ENCODE results near the gene RCAN1. TPM values are rescaled to one million over a fixed set of nuclear protein-coding genes. Genes with fewer than 3 reads are reported as not detected.

RCAN1 gene
- total and polyA plus RNA-seq, 2 experiments from 2014 or later = 79.4 to 113 TPM

- no peak overlapping the region for H2AFZ ChIP-seq
- H3K27me3 ChIP-seq = no peaks in the 10 kb centered on the region
- DNase-seq (ENCODE audit: low spot score) = no peak
- 89% methylated on average over 3 of the region's 3 CpGs for WGBS (ENCODE audit: low lambda C conversion rate, missing lambda C conversion rate)
- no peak overlapping the region for H3K27ac ChIP-seq
- no peak overlapping the region for H3K4me3 ChIP-seq
- no peak overlapping the region for H3K4me2 ChIP-seq
- H3K79me2 ChIP-seq = no peaks in the 10 kb centered on the region
- no peaks in the 10 kb centered on the region for H3K36me3 ChIP-seq (replicated peaks; ENCODE audit: insufficient read depth, low read depth)
- no peaks in the 10 kb centered on the region for H3K4me1 ChIP-seq (ENCODE audit: insufficient read depth)
- no peaks in the 10 kb centered on the region for H3K9me3 ChIP-seq (ENCODE audit: low read depth)
- TF ChIP-seq CTCF (IDR thresholded peaks at IDR 0.05; ENCODE audit: poor library complexity) (no peak), EZH2phosphoT487 (IDR thresholded peaks at IDR 0.05; ENCODE audit: low read depth, severe bottlenecking, unreplicated experiment) (no peak), EZH2 (IDR thresholded peaks at IDR 0.05; ENCODE audit: borderline replicate concordance) (no peak)
- H4K20me1 ChIP-seq (ENCODE audit: insufficient read depth, poor library complexity, severe bottlenecking) = no peaks in the 10 kb centered on the region
- no peaks in the 10 kb centered on the region for H3K9me2 ChIP-seq (replicated peaks; ENCODE audit: insufficient read depth)
Observed at GRCh38 chr21:34636961-34637360, 22.0 kb upstream of the RCAN1 start.

DNA sequence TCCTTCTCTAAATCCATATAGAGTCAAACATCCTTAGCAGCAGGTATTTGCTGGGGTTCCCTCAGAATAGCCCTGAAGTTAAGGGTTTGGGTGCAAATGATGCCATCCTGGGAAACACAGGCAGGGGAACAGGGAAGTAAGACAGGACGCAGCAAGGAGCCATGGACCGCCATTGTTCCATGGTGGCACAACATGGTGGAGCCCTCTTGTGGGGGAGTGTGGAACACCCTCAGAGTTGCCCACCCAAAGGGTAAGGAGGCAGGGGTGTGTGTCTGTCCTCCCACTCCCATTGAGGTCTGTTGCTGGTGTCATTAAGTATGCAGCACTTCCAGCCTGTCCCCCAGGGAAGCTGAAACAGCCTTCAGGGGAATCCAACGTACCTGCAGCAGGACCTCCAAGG, 20.4 kb upstream of the RCAN1 start:
- no peak for DNase-seq (ENCODE audit: low spot score)
- no peaks in the 10 kb centered on the region for H3K9me3 ChIP-seq (ENCODE audit: low read depth)
- no peaks in the 10 kb centered on the region for H3K79me2 ChIP-seq
- no peaks in the 10 kb centered on the region for H3K9me2 ChIP-seq (replicated peaks; ENCODE audit: insufficient read depth)
- no peak overlapping the region for H3K4me3 ChIP-seq
- no peak overlapping the region for H3K27ac ChIP-seq
- no peak overlapping the region for H3K4me2 ChIP-seq
- H2AFZ ChIP-seq = no peak overlapping the region
- WGBS (ENCODE audit: low lambda C conversion rate, missing lambda C conversion rate) = 67% methylated on average over 3 of the region's 3 CpGs
- TF ChIP-seq CTCF (IDR thresholded peaks at IDR 0.05; ENCODE audit: poor library complexity) (peak; percentile 9), EZH2phosphoT487 (IDR thresholded peaks at IDR 0.05; ENCODE audit: low read depth, severe bottlenecking, unreplicated experiment) (no peak), EZH2 (IDR thresholded peaks at IDR 0.05; ENCODE audit: borderline replicate concordance) (no peak)
- H3K4me1 ChIP-seq (ENCODE audit: insufficient read depth) = no peaks in the 10 kb centered on the region
- H3K36me3 ChIP-seq (replicated peaks; ENCODE audit: insufficient read depth, low read depth) = no peaks in the 10 kb centered on the region
- no peaks in the 10 kb centered on the region for H3K27me3 ChIP-seq
- no peaks in the 10 kb centered on the region for H4K20me1 ChIP-seq (ENCODE audit: insufficient read depth, poor library complexity, severe bottlenecking)

DNA sequence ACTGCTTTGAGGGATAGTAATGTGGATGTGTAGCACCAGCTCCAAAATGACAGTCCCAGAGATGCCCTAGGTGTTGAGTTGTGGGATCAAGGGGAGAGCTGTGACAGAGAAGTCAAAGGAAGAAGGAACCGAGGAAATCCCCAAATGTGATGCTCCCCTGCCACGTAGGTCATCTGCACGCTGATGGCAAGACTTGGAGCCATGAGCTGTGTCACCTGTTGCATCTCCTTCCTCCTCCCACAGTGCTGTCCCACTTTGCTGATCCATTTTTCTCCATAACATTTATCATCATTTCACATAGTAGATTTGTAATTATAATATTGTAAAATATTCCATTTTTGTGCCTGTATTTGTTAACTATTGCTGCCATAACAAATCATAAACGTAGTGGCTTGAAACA, 17.6 kb upstream of the RCAN1 start:
- Histone ChIP-seq H3K4me3 (no peak overlapping the region), H3K9me2 (replicated peaks; ENCODE audit: insufficient read depth) (no peaks in the 10 kb centered on the region), H3K4me1 (ENCODE audit: insufficient read depth) (no peaks in the 10 kb centered on the region), H3K36me3 (replicated peaks; ENCODE audit: insufficient read depth, low read depth) (no peaks in the 10 kb centered on the region), H4K20me1 (ENCODE audit: insufficient read depth, poor library complexity, severe bottlenecking) (no peaks in the 10 kb centered on the region), H3K27me3 (no peaks in the 10 kb centered on the region), H2AFZ (no peak overlapping the region), H3K27ac (no peak overlapping the region), H3K4me2 (no peak overlapping the region), H3K79me2 (no peaks in the 10 kb centered on the region), H3K9me3 (ENCODE audit: low read depth) (no peaks in the 10 kb centered on the region)
- DNase-seq (ENCODE audit: low spot score) = no peak
- TF ChIP-seq EZH2phosphoT487 (IDR thresholded peaks at IDR 0.05; ENCODE audit: low read depth, severe bottlenecking, unreplicated experiment) (no peak), CTCF (IDR thresholded peaks at IDR 0.05; ENCODE audit: poor library complexity) (no peak), EZH2 (IDR thresholded peaks at IDR 0.05; ENCODE audit: borderline replicate concordance) (no peak)
- 82% methylated on average over 4 of the region's 4 CpGs for WGBS (ENCODE audit: low lambda C conversion rate, missing lambda C conversion rate)
